Neural progenitor cell (in vitro differentiated cells): ENCODE results near the gene ZNF213. TPM values are rescaled to one million over a fixed set of nuclear protein-coding genes. Genes with fewer than 3 reads are reported as not detected.
A peak's percentile ranks its signal among the peaks of the same experiment; 100 is the strongest.

ENCODE experiments used
- DNase-seq: peaks from one replicate; pipeline ENCODE4 v3.0.0-alpha.2; 2016; ENCODE audit warnings: low spot score
- H2AFZ ChIP-seq: fragments of 200-600 bp; sonication (generic); replicated peaks from 2 replicates; pipeline ENCODE4 v1.6.1; 2016; ENCODE audit warnings: antibody characterized with exemption
- H3F3A ChIP-seq: fragments of 200-600 bp; sonication (generic); 2 replicates; pipeline ENCODE4 v1.6.1; 2016; ENCODE audit warnings: antibody characterized with exemption, low read depth
- H3K27ac ChIP-seq: fragments of 200-600 bp; sonication (generic); 2 replicates; pipeline ENCODE4 v1.5.1; 2016; ENCODE audit warnings: mild to moderate bottlenecking
- H3K27me3 ChIP-seq: fragments of 200-600 bp; sonication (generic); 2 replicates; pipeline ENCODE4 v1.6.1; 2016; ENCODE audit warnings: mild to moderate bottlenecking, moderate library complexity
- H3K36me3 ChIP-seq: fragments of 200-600 bp; sonication (generic); 2 replicates; pipeline ENCODE4 v1.5.1; 2016
- H3K4me1 ChIP-seq: fragments of 200-600 bp; sonication (generic); 2 replicates; pipeline ENCODE4 v1.6.1; 2016; ENCODE audit warnings: mixed run types
- H3K4me2 ChIP-seq: fragments of 200-600 bp; sonication (generic); 2 replicates; pipeline ENCODE4 v1.6.1; 2016
- H3K4me3 ChIP-seq: fragments of 200-600 bp; sonication (generic); 2 replicates; pipeline ENCODE4 v1.5.1; 2016
- H3K79me2 ChIP-seq: fragments of 200-600 bp; sonication (generic); 2 replicates; pipeline ENCODE4 v1.6.1; 2016; ENCODE audit warnings: low read depth
- H3K9ac ChIP-seq: fragments of 200-600 bp; sonication (generic); 2 replicates; pipeline ENCODE4 v1.6.1; 2016
- H3K9me3 ChIP-seq: fragments of 200-600 bp; sonication (generic); 2 replicates; pipeline ENCODE4 v1.5.1; 2016; ENCODE audit warnings: low read depth
- H4K20me1 ChIP-seq: fragments of 200-600 bp; sonication (generic); 2 replicates; pipeline ENCODE4 v1.6.1; 2016; ENCODE audit warnings: low read depth
- H3K27ac Mint-ChIP-seq: 3 replicates; pipeline ENCODE4 v1.8.0; 2021; ENCODE audit warnings: mixed read lengths
- H3K27me3 Mint-ChIP-seq: 2 replicates; pipeline ENCODE4 v1.8.0; 2022; ENCODE audit warnings: low read depth, mild to moderate bottlenecking, inconsistent platforms, moderate library complexity, mixed read lengths; ENCODE audit not compliant: insufficient read depth
- H3K36me3 Mint-ChIP-seq: 3 replicates; pipeline ENCODE4 v1.8.0; 2021; ENCODE audit warnings: mixed read lengths
- H3K4me1 Mint-ChIP-seq: 3 replicates; pipeline ENCODE4 v1.8.0; 2021; ENCODE audit warnings: mixed read lengths
- H3K4me3 Mint-ChIP-seq: 3 replicates; pipeline ENCODE4 v1.8.0; 2021; ENCODE audit warnings: mild to moderate bottlenecking, moderate library complexity, mixed read lengths
- H3K9me3 Mint-ChIP-seq: 3 replicates; pipeline ENCODE4 v1.8.0; 2020; ENCODE audit warnings: mixed read lengths
- EZH2 ChIP-seq: fragments of 200-600 bp; sonication (generic); IDR thresholded peaks from 2 replicates; pipeline ENCODE4 v1.6.1; 2017; ENCODE audit warnings: antibody characterized with exemption, mild to moderate bottlenecking, moderate library complexity
- EZH2phosphoT487 ChIP-seq: fragments of 200-600 bp; sonication (generic); IDR thresholded peaks from 2 replicates; pipeline ENCODE4 v1.6.1; 2017; ENCODE audit warnings: antibody characterized with exemption
- total RNA-seq: library from RNA; depleted of rRNA; stranded (reverse); fragments of >200 nt; gene quantifications from 2 replicates; pipeline ENCODE4 v1.2.3, GENCODE V29; 2015; ENCODE audit warnings: low replicate concordance
- TF ChIP-seq, protein P1 (sequence below): fragments of 200-600 bp; sonication (generic); IDR thresholded peaks from 2 replicates; pipeline ENCODE4 v1.5.1; 2017; ENCODE audit warnings: antibody characterized with exemption, mild to moderate bottlenecking

ZNF213 gene
- total RNA-seq, 1 donor from 2014 or later, result 1.3 TPM

DNA sequence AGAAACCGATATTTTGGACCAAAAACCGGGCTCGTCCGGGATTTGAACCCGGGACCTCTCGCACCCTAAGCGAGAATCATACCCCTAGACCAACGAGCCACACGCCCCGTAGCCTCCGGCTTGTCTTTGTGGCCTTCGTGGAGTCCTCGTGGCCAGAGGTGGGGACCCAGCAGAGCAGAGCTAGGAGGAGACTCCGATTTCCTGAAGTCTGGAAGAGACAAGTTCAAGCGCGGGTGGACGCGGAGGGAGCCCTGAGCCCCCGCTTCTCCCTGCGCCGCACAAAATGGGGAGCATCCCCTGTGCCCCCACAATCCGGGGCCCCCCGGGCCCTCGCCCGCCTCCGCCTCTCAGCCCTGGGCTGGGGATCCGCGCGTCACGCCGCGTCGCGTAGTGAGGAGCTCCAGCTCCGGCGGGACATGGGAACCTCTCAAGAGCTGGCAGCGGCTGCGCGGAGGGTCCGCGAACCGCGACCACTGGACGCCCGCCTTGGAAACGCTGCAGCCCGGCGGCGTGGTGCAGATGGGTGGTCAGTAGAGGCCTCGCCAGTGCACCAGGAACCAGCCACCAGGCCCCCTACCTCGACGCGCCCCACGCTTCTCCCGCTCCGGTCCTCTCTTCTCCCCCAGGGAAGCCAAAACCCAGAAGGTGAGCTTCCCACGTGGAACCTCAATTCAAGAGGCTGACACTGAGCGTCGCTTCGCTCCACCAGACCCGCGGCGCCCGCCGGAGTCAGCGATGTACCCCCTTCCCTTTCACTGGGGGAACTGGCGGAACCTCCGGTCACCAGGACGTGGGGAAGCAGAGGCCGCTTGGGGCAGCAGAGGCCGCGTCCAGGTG lies 48.0 kb downstream of the ZNF213 start:
- Histone ChIP-seq H3K4me2 (peak overlapping the region; percentile 85), H3K4me3 (peak overlapping the region; percentile 74), H3K36me3 (no peaks in the 10 kb centered on the region), H3K27me3 (peaks cover 98% of the 10 kb centered on the region), H4K20me1 (peaks cover 25% of the 10 kb centered on the region), H3K9me3 (no peaks in the 10 kb centered on the region), H2AFZ (peak overlapping the region; percentile 88), H3K4me1 (no peaks in the 10 kb centered on the region), H3K9ac (no peak overlapping the region), H3F3A (peaks cover 35% of the 10 kb centered on the region), H3K79me2 (no peaks in the 10 kb centered on the region), H3K27ac (no peak overlapping the region)
- Mint-ChIP-seq H3K36me3 (peaks cover 2% of the 10 kb centered on the region), H3K27me3 (peaks cover 61% of the 10 kb centered on the region), H3K27ac (peak overlapping the region; percentile 98), H3K4me3 (peak overlapping the region; percentile 93), H3K9me3 (peaks cover 6% of the 10 kb centered on the region), H3K4me1 (peaks cover 30% of the 10 kb centered on the region)
- TF ChIP-seq EZH2phosphoT487, result peak; percentile 39
- TF ChIP-seq, protein P1, sequence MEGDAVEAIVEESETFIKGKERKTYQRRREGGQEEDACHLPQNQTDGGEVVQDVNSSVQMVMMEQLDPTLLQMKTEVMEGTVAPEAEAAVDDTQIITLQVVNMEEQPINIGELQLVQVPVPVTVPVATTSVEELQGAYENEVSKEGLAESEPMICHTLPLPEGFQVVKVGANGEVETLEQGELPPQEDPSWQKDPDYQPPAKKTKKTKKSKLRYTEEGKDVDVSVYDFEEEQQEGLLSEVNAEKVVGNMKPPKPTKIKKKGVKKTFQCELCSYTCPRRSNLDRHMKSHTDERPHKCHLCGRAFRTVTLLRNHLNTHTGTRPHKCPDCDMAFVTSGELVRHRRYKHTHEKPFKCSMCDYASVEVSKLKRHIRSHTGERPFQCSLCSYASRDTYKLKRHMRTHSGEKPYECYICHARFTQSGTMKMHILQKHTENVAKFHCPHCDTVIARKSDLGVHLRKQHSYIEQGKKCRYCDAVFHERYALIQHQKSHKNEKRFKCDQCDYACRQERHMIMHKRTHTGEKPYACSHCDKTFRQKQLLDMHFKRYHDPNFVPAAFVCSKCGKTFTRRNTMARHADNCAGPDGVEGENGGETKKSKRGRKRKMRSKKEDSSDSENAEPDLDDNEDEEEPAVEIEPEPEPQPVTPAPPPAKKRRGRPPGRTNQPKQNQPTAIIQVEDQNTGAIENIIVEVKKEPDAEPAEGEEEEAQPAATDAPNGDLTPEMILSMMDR, result peak; percentile 45
- no peak for TF ChIP-seq EZH2
- peak; percentile 73 for DNase-seq

DNA sequence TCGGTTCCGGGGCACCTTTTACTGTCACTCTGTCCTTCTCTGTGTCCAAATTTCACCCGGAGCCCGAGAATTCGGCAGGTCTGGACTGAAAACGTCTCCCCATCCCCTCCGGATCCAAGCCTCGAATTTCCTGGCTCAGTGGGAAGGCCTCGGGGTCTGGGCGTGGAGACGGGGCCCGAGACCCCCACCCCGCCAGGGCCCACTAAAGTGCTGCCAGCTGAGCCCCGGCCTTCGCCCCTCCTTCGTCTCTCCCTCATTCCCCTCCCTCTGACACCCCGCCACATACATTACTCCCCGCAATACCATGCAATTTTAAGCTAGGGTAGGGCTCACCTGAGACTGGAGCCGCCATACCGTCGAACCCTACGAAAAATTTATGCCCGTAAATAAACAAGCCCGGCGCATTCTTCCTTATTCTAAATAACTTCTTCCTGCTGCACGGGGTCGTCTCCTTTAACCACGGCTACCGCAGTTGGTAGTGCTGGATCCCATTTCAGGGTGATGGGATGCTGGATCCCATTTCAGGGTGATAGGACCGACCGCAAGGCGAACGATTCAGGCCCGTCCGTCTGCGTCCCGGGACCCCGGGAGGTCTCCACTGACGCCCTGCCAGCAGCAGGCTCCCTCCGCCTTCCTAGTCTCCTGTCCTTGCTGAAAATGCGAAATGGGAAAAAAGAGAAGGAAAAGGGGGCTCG lies 48.8 kb downstream of the ZNF213 start:
- Histone ChIP-seq H3K4me3 (peak overlapping the region; percentile 74), H4K20me1 (peaks cover 25% of the 10 kb centered on the region), H3K9ac (no peak overlapping the region), H3K27ac (no peak overlapping the region), H2AFZ (peak overlapping the region; percentile 88), H3F3A (peaks cover 39% of the 10 kb centered on the region), H3K36me3 (no peaks in the 10 kb centered on the region), H3K9me3 (no peaks in the 10 kb centered on the region), H3K79me2 (no peaks in the 10 kb centered on the region), H3K27me3 (peaks cover 96% of the 10 kb centered on the region), H3K4me1 (no peaks in the 10 kb centered on the region), H3K4me2 (peak overlapping the region; percentile 85)
- H3K27ac Mint-ChIP-seq, result peak overlapping the region; percentile 30
- H3K9me3 Mint-ChIP-seq, result peaks cover 6% of the 10 kb centered on the region
- DNase-seq, result no peak
- H3K4me1 Mint-ChIP-seq, result peaks cover 30% of the 10 kb centered on the region
- TF ChIP-seq, protein P1, result no peak
- TF ChIP-seq EZH2phosphoT487, result peak; percentile 2
- H3K27me3 Mint-ChIP-seq, result peaks cover 60% of the 10 kb centered on the region
- H3K4me3 Mint-ChIP-seq, result peak overlapping the region; percentile 93
- peaks cover 2% of the 10 kb centered on the region for H3K36me3 Mint-ChIP-seq

DNA sequence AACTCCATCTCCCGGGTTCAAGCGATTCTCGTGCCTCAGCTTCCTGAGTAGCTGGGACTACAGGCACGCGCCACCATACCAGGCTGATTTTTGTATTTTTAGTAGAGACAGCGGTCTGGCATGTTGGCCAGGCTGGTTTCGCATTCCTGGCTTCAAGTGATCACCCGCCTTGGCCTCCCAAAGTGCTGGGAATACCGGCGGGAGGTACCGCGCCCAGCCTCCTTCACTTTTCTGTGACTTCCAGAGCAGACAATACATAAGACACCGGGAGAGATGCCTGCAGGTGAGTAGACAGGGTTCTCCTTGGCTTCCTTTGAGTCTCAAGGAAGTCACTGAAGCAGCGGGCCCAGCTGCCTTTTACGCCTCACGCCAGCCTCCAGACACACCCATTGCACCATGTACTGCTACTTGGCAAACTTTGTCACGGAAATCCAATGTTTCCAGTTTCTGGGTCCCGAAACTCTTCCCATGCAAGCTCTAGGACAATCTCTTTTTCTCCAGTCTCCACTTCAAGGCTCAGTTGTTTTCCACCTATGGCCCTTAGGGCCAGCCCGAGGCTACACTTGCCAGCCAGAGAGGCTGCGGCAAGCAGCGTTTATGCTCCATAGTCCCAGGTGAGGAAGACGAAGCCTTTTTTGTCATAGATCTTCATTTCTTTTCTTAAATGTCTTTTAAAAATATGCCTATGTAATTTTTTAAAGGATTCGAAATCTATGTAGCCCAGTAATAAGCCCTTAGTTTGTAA lies 52.3 kb downstream of the ZNF213 start:
- Histone ChIP-seq H3K79me2 (no peaks in the 10 kb centered on the region), H2AFZ (no peak overlapping the region), H3K36me3 (no peaks in the 10 kb centered on the region), H3K9me3 (no peaks in the 10 kb centered on the region), H3K4me1 (no peaks in the 10 kb centered on the region), H3K27ac (no peak overlapping the region), H3K27me3 (peaks cover 96% of the 10 kb centered on the region), H3K9ac (no peak overlapping the region), H4K20me1 (peaks cover 20% of the 10 kb centered on the region), H3F3A (peaks cover 47% of the 10 kb centered on the region), H3K4me3 (peak overlapping the region; percentile 75), H3K4me2 (peak overlapping the region; percentile 92)
- Mint-ChIP-seq H3K4me3 (peak overlapping the region; percentile 97), H3K27ac (no peak overlapping the region), H3K4me1 (peaks cover 37% of the 10 kb centered on the region), H3K27me3 (peaks cover 61% of the 10 kb centered on the region), H3K36me3 (peaks cover 2% of the 10 kb centered on the region), H3K9me3 (peaks cover 15% of the 10 kb centered on the region)
- DNase-seq, result no peak
- TF ChIP-seq EZH2phosphoT487, result no peak
- no peak for TF ChIP-seq EZH2
- TF ChIP-seq, protein P1, result no peak
